Heart right ventricle (tissue), 16 donors: ENCODE data around the gene LETM1. TPM values are rescaled to one million over a fixed set of nuclear protein-coding genes. Genes with fewer than 3 reads are reported as not detected.
A peak's percentile ranks its signal among the peaks of the same experiment; 100 is the strongest.

Experiments used
- ATAC-seq, 8 donors: fragments of 200-7000 bp; cut with Tn5 transposase; one replicate each; pipeline ENCODE4 v1.9.1; 2020; ENCODE audit warnings: mild to moderate bottlenecking in 8 of 8, moderate library complexity in 8 of 8, moderate number of reproducible peaks in 1 of 8
- DNase-seq, 2 donors: peaks; one replicate each; pipeline ENCODE4 v3.0.0-alpha.2; 2020
- H3K27ac ChIP-seq, 10 donors: fragments of 200-600 bp; sonication (generic) in 2 of 10; one replicate each; pipeline versions ENCODE4 v1.5.0 to v1.8.0; 2020 to 2022; ENCODE audit warnings: mild to moderate bottlenecking in 3 of 10
- H3K27me3 ChIP-seq, 7 donors: fragments of 200-600 bp; one replicate each; pipeline ENCODE4 v1.8.0; 2021 to 2022; ENCODE audit warnings: mild to moderate bottlenecking in 2 of 7
- H3K36me3 ChIP-seq, 9 donors: fragments of 200-600 bp; sonication (generic) in 1 of 9; one replicate each; pipeline versions ENCODE4 v1.5.0 to v1.8.0; 2020 to 2022; ENCODE audit warnings: mild to moderate bottlenecking in 2 of 9
- H3K4me1 ChIP-seq, 9 donors: fragments of 200-600 bp; sonication (generic) in 1 of 9; one replicate each; pipeline versions ENCODE4 v1.5.0 to v1.8.0; 2020 to 2022; ENCODE audit warnings: mild to moderate bottlenecking in 4 of 9
- H3K4me3 ChIP-seq, 10 donors: fragments of 200-600 bp; sonication (generic) in 2 of 10; one replicate each; pipeline versions ENCODE4 v1.5.0 to v1.8.0; 2020 to 2022; ENCODE audit warnings: mild to moderate bottlenecking in 7 of 10, moderate library complexity in 2 of 10
- H3K9me3 ChIP-seq, 11 donors: fragments of 200-600 bp in 10 of 11; sonication (generic) in 2 of 11; one replicate each; pipeline versions ENCODE4 v1.5.0 to v1.8.0; 2013 to 2022; ENCODE audit warnings: mild to moderate bottlenecking in 2 of 11, control low read depth in 1 of 11, moderate library complexity in 1 of 11
- WGBS, 2 donors: extraction: QIAGEN DNeasy Blood & Tissue Kit; methylation state at CpG; one replicate each; pipeline ENCODE4 v1.1.7; 2013; ENCODE audit warnings: inconsistent platforms in 1 of 2; 5-methylcytosine and 5-hydroxymethylcytosine counted together
- intact Hi-C, 10 donors: fragments of 100-400 bp; cut with DNase I; formaldehyde crosslinking; loops; one replicate each; pipeline versions ENCODE4 v1.11.1 to v1.14.2; 2022
- polyA plus RNA-seq, 2 donors: library from polyadenylated mRNA; stranded (reverse); fragments of 200-250 nt; gene quantifications; one replicate each; pipeline ENCODE4 v1.2.3, GENCODE V29; 2013
- total RNA-seq, 10 donors: library from RNA; stranded (reverse); fragmentation: NEBNext Ultra II Directional in 3 of 10; extraction: Animal tissue kit (Norgen Biotek cat#: 25700) in 3 of 10; gene quantifications; one replicate each; pipeline versions ENCODE4 v1.2.1 to v1.2.4, GENCODE V29; 2021 to 2023
- TF ChIP-seq, protein P1 (sequence below), 9 donors: fragments of 200-600 bp; sonication (generic) in 2 of 9; IDR thresholded peaks; one replicate each; pipeline versions ENCODE4 v1.5.0 to v1.8.0; 2021 to 2022; ENCODE audit warnings: antibody characterized with exemption in 9 of 9, mild to moderate bottlenecking in 5 of 9, moderate library complexity in 1 of 9
- donor health status: Arrhythmogenic right ventricular cardiomyopathy.
- donor health status: ischemic (EF 13 %, LVEDD 7.1; RV severe dilation, severe dysfunction).
- donor health status: healthy with polysubstance abuse.
- donor health status: DM: no; HTN: yes; CAD: no.
- donor health status: DM: no; HTN: no; CAD: no.
- donor health status: ischemic (EF 25% LVEDD 6.9; RV normal size, moderate dysfunction).
- donor health status: ischemic (EF 25% LVEDD 5.7; RV mildly dilated, moderate dysfunction).
- donor health status: healthy.
- donor health status: DM: yes; HTN: yes; CAD: no.
- donor health status: Ischemic cardiomyopathy.
- donor health status: ischemic (EF 35%, LVEDD 5.7; RV mildly dilated, moderate dysfunction).
- donor health status: nonischemic (EF 11% LVEDD 7.7; RV severe dilation, severe dysfunction).
- donor health status: DM: yes; HTN: yes; CAD: no.
- donor health status: PGD.
- donor health status: ischemic (EF 29% LVEDD 5.4; RV normal size, mild dysfunction).
- donor health status: nonischemic (EF 23%, LVEDD 6.1; RV moderate dilation, normal function).

Gene LETM1
- total and polyA plus RNA-seq, 12 donors, result 23.4 to 53.1 (median 41.2) TPM

DNA sequence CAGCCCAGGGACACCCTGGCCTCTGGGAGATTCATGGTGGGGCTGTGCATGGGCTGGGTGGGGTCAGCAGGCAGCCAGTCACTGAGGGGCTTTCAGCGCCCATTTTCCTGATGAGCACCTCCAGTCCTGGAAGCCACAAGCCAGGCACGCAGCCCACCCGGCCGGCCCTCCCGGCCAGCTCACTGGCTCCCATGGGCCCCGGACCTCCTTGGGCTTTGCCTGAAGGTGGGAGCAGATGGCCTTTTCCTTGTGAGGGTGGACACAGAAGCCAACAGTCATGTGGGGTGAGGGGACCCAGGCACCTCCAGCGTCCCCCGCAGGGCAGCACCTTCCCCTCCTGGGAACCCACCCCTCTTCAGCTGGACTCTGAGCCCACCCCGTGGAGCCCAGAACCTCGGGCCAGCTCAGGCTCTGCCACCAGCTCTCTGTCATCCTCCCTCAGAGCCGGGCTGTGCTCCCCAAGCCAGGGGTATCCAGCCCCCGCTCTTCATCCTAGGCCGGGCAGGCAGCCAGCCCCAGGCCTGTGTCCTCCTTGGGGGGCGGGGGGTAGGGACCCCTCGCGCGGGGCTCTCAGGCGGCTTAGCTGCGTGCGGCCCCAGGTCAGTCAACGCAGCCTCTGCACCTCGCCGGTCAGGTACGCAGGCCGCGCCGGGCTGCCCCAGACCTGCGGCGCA, 63.7 kb downstream of the LETM1 start:
- TF ChIP-seq, protein P1, sequence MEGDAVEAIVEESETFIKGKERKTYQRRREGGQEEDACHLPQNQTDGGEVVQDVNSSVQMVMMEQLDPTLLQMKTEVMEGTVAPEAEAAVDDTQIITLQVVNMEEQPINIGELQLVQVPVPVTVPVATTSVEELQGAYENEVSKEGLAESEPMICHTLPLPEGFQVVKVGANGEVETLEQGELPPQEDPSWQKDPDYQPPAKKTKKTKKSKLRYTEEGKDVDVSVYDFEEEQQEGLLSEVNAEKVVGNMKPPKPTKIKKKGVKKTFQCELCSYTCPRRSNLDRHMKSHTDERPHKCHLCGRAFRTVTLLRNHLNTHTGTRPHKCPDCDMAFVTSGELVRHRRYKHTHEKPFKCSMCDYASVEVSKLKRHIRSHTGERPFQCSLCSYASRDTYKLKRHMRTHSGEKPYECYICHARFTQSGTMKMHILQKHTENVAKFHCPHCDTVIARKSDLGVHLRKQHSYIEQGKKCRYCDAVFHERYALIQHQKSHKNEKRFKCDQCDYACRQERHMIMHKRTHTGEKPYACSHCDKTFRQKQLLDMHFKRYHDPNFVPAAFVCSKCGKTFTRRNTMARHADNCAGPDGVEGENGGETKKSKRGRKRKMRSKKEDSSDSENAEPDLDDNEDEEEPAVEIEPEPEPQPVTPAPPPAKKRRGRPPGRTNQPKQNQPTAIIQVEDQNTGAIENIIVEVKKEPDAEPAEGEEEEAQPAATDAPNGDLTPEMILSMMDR (IDR thresholded peaks at IDR 0.05), result no peak
- intact Hi-C loops, result no loop called here
- Histone ChIP-seq H3K4me1 (peaks cover 8 to 23% (median 18%) of the 10 kb centered on the region in 9 donors), H3K27me3 (peaks cover 19 to 54% (median 36%) of the 10 kb centered on the region in 7 donors), H3K4me3 (peak overlapping the region in 3 of 10 donors; percentile 23 to 39 (median 33)), H3K36me3 (no peaks in the 10 kb centered on the region), H3K27ac (peak overlapping the region in 1 of 10 donors; percentile 22), H3K9me3 (no peaks in the 10 kb centered on the region)
- DNase-seq (no peak), ATAC-seq (peak in 1 of 8 donors; percentile 20)
- 42 to 52% methylated on average over 29 of the region's 29 CpGs for WGBS, 2 donors

DNA sequence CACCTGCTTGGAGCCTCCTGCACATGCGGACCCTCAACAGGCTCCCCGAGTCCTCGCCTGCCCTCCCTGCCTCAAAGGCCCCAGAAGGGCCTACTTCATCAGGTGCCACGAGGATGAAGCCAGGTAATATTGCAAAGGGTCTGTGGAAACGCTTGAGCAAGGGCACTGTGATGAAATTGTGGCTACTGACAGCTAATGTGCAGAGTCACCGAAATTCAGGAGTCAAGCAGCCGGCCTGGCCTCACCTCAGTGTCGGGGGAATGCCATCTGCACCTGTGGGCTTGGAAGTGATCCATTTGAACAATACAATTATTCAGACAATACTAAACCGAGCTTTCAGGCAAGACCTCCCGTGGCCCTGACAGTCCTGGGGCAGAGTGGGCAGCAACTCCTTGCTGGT, 66.0 kb downstream of the LETM1 start:
- intact Hi-C loops, result no loop called here
- 88 to 89% methylated on average over 10 of the region's 10 CpGs for WGBS, 2 donors
- H3K27ac ChIP-seq, result no peak overlapping the region
- peaks cover 11 to 31% (median 13%) of the 10 kb centered on the region in 7 donors for H3K27me3 ChIP-seq
- H3K4me1 ChIP-seq, result peaks cover 10 to 22% (median 13%) of the 10 kb centered on the region in 9 donors
- DNase-seq (no peak), ATAC-seq (no peak)
- TF ChIP-seq, protein P1 (IDR thresholded peaks at IDR 0.05), result no peak
- H3K36me3 ChIP-seq, result no peaks in the 10 kb centered on the region
- no peak overlapping the region for H3K4me3 ChIP-seq
- H3K9me3 ChIP-seq, result no peaks in the 10 kb centered on the region

DNA sequence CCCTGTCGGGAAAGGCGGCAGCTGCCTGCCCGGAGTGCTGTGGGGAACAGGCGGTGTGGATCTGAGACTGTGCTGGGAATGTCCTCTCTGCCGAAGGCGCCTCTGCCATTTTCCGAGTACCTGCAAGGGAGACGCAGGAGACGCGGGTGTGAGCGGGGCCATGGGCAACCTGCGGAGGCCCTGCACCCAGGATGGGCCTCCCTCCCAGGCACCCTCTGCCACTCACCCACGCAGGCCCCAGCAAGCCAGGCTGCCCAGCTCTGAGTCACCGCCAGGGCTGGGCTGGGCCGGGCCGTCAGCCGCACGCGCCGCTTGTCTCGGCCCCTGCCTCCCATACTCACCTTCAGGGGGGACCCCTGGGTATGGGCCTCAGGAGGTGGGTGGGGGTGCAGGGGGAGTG, 66.4 kb downstream of the LETM1 start:
- no peaks in the 10 kb centered on the region for H3K9me3 ChIP-seq
- DNase-seq (no peak), ATAC-seq (no peak)
- 91 to 92% methylated on average over 21 of the region's 21 CpGs for WGBS, 2 donors
- peaks cover 6 to 27% (median 8%) of the 10 kb centered on the region in 7 donors for H3K27me3 ChIP-seq
- no peak overlapping the region for H3K27ac ChIP-seq
- no peak overlapping the region for H3K4me3 ChIP-seq
- H3K4me1 ChIP-seq, result peaks cover 8 to 24% (median 16%) of the 10 kb centered on the region in 9 donors
- TF ChIP-seq, protein P1 (IDR thresholded peaks at IDR 0.05), result no peak
- intact Hi-C loops, result loop anchor here in 1 of 10 donors (2.0 kb wide), 1 partner anchor 53 kb away; no protein-coding TSS in a partner anchor
- H3K36me3 ChIP-seq, result no peaks in the 10 kb centered on the region

DNA sequence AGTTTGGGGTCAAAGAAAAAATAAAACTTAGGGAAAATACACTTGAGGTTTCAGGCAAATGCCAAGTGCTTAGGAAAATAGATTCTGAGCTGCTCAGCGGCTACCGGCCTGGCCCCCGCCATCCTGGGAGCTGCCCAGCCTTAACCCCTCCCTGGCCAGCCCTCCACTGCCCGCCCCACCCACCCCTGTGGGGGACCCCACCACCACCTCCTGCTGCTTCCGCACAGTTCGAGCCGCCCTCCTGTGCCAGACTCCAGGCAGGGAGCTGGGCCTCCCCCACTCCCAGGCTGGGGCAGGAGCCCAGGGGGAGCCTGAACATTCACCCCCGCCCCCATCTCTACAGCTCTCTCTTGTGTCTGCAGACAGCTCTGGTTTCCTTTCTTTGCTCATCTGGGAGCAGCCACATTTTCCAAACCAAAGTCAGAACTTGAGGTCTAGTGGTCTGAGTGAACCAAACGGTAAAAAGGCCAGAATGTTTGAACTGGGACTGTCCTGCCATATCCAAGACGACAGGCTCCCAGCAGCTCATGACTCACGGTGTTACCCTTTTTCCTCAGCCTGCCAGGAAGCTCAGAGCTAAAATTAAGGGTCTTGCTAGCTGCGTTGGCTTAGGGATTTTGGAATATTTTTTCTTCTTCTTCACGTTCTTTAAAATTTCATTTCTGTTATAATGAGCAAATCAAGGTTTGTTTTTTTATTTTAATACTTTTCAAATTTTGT, 67.5 kb downstream of the LETM1 start:
- 70 to 71% methylated on average over 13 of the region's 13 CpGs for WGBS, 2 donors

More for the DNA sequence above, 67.5 kb downstream of the LETM1 start:
- H3K27ac ChIP-seq, result peak overlapping the region in 2 of 10 donors; percentile 26 to 34
- intact Hi-C loops, result loop anchor here in 1 of 10 donors (2.0 kb wide), 1 partner anchor 54 kb away; no protein-coding TSS in a partner anchor
- H3K9me3 ChIP-seq, result no peaks in the 10 kb centered on the region
- H3K36me3 ChIP-seq, result no peaks in the 10 kb centered on the region
- no peak overlapping the region for H3K4me3 ChIP-seq
- H3K4me1 ChIP-seq, result peaks cover 0 to 18% (median 12%) of the 10 kb centered on the region in 9 donors
- ATAC-seq (no peak), DNase-seq (no peak)
- TF ChIP-seq, protein P1 (IDR thresholded peaks at IDR 0.05), result no peak
- H3K27me3 ChIP-seq, result peaks cover 0 to 18% (median 0%) of the 10 kb centered on the region in 7 donors
